Measurements from ENCODE around the gene OSR1. TPM values are rescaled to one million over a fixed set of nuclear protein-coding genes. Genes with fewer than 3 reads are reported as not detected.
A peak's percentile ranks its signal among the peaks of the same experiment; 100 is the strongest.

The OSR1 gene
- total RNA-seq, 1 experiment from 2014 or later = 4.4 TPM

- POLR2A ChIA-PET = no interaction called here
These were observed 7.6 kb downstream of the OSR1 start for GRCh38 chr2:19350678-19351401.

More at GRCh38 chr2:19350678-19351401, 7.6 kb downstream of the OSR1 start:
- no TSS peak for BruUV-seq (replicated peaks)
- Histone ChIP-seq H3K4me3 (ENCODE audit: low read depth in 2 of 2, low read length in 2 of 2) (peak overlapping the region; percentile 27 to 38), H3K27me3 (ENCODE audit: control insufficient read depth, insufficient read depth, low read length) (no peaks in the 10 kb centered on the region), H3K4me1 (ENCODE audit: control insufficient read depth, insufficient read depth, low read length) (no peaks in the 10 kb centered on the region; the same call in 1 of the 2 replicates), H3K9me3 (ENCODE audit: control insufficient read depth, insufficient read depth, low read depth, low read length) (no peaks in the 10 kb centered on the region), H3K36me3 (ENCODE audit: control insufficient read depth, insufficient read depth, low read length) (peaks cover 4% of the 10 kb centered on the region; the same call in 1 of the 2 replicates), H3K27ac (ENCODE audit: low read length) (no peak overlapping the region)
- no peak for DNase-seq (ENCODE audit: low read depth, low spot score)
- CTCF ChIA-PET = interaction anchor here (0.6 to 1.0 kb wide), 3 partner anchors 9 to 542 kb away, joined by 3 to 5 read pairs (median 3); no protein-coding TSS in a partner anchor
- ATAC-seq = no peak
- no peak for TF ChIP-seq CTCF (IDR thresholded peaks at IDR 0.05)
- no peak for TF ChIP-seq POLR2AphosphoS5 (IDR thresholded peaks at IDR 0.05; ENCODE audit: low read depth, low read length)
- no peak for TF ChIP-seq SIN3A (IDR thresholded peaks at IDR 0.05; ENCODE audit: borderline replicate concordance, insufficient read depth, low read depth, low read length)
- TF ChIP-seq REST (IDR thresholded peaks at IDR 0.05; ENCODE audit: insufficient read depth in 1 of 2, low read depth in 2 of 2, low read length in 1 of 2) = no peak
- TF ChIP-seq TCF7L2 (IDR thresholded peaks at IDR 0.05; ENCODE audit: low read depth, low read length) = no peak
- intact Hi-C loops (cut with micrococcal nuclease; ENCODE audit: unreplicated experiment) (no loop called here), in situ Hi-C loops (cut with HindIII; ENCODE audit: low pct_unique_long_range_greater_than_20kb, low sequenced_read_pairs) (no loop called here)
